GM19193 (cell line): ENCODE results near the gene STX1A.

Experiments
- POLR2A ChIP-seq: IDR thresholded peaks from 4 replicates; pipeline ENCODE4 v1.6.1; 2011; ENCODE audit not compliant: insufficient read depth, insufficient read length; ENCODE audit errors: extremely low read depth

STX1A gene

DNA sequence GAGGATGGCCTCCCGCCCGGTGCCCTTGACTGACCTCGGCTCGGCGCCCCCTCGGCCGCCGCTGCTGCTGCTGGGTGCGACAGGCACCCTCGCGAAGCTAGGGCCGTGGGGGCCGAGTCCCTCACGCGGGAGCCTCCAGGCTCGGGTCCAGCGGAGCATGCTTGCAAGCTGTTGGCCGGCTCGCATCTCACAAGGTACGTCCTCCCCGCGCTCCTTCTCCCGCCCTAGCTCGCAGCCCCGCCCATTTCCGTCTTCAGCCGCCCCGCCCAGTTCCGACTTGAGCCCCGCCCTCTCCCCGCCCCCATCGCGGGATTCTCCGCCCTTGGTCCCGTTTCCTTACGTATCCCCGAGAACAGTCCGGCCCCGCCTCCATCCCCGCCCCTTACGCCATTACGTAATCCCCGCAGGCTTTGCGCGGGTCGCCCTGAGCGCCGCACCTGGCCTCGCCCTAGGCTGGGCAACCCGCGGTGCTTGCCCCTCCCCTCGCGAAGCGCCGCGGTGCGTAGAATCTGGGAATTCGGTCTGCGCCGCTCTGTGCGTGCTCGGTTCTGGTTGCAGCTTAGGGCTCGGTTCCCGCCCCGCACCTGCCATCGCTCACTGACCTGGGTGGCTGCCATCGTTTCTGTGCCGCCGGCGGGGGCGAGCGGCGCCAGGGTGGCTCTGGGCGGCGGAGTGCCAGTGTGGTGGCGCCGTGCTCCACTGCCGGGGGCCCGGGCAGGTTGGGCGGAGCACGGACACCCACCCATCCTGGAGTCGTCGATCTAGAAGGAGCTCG is 19.3 kb upstream of the STX1A start, which contains the start of gene ABHD11:
Gene ABHD11, minus strand, starts transcription at position 191 of the 775 bp plus-strand sequence. Its CDS starts 32 bp downstream, at position 159.
- TF ChIP-seq POLR2A: peak; percentile 78

DNA sequence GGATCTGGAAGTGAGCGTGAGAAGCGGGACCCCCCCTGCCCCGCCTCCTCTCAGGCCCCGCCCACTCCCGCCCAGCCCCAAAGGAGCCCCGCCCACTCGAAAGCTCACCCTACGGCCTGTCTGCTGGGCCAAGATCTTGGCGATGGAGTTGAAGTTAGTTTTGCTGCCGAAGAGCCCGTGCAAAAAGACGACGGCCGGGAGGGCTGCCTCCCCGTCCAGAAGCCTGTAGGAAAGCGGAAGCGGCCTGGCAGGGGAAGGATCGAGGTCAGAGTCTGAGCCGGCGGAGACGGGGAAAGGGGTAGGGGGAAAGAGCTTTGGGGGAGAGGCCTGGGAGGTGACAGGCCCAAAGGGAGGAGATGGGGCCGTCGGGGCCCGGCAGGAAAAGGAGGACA is 18.7 kb upstream of the STX1A start:
- no peak for TF ChIP-seq POLR2A

DNA sequence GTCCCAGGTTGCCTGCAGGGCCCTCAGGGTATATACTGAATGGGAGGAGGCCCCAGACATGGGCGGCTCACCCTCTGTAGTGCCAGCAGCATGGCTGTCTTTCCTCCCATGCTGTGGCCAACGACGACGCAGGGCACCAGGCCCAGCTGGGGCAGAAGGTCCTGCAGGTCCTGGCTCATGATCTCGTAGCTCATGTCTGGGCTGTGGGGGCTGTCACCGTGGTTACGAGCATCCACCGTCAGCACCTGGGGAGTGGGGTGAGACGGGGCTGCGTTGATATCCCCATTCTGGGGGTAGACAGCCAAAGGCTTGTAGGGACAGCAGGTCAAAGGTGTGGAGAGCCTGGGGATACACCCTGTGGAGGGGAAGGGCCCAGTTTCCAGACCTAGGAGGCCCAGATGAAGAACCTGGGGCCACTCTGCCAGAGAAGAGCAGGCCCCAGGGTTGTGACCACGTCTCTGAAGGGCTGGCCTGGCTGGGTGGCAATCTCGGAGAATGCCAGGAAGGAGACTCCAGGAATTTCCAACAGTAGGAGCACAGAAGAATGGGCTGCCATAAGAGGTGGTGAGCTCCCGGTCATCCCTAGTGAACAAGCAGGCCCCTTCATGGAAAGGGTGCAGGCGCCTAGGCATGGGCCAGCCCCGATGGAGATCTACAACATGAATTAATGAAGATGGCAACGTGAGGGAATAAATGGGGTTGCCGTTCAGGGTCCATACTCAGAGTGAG is 18.2 kb upstream of the STX1A start:
- no peak for TF ChIP-seq POLR2A

DNA sequence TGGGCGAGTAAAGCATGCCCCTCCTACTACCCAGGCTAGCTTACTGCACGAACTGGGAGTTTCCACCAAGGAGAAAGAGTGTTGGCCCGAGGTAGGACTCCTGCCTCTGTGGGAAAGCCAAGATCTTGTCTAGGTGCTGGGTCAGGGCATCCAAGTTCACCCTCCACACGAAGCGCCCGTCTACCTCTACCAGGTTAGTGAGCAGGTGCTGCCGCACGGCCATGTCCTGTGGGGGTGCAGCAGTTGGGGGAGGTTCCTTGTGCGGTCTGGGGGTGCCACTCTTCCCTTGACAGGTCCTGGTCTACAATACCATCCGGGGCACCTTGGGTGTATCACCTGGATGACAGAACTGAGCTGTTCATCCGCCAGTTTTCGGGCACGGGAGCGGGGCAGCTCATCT is 17.4 kb upstream of the STX1A start:
- no peak for TF ChIP-seq POLR2A

DNA sequence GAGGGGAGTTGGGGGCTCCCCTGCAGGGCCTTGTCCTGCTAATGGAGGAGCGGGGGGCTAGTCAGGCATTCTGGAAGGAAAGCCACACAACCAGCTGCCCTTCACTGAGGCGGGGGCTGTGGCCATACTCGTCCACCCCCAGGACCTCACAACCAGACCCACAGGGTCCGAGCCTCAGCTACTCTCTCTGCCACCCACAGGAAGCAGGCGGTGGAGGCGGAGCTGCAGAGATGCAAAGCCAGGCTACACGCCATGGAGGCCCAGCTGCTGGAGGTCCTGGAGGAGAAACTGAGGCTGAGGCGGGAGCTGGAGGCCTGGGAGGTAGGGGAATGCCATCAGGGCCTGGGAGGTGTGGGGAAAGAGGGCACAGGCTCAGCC is 16.0 kb upstream of the STX1A start:
- TF ChIP-seq POLR2A: no peak

DNA sequence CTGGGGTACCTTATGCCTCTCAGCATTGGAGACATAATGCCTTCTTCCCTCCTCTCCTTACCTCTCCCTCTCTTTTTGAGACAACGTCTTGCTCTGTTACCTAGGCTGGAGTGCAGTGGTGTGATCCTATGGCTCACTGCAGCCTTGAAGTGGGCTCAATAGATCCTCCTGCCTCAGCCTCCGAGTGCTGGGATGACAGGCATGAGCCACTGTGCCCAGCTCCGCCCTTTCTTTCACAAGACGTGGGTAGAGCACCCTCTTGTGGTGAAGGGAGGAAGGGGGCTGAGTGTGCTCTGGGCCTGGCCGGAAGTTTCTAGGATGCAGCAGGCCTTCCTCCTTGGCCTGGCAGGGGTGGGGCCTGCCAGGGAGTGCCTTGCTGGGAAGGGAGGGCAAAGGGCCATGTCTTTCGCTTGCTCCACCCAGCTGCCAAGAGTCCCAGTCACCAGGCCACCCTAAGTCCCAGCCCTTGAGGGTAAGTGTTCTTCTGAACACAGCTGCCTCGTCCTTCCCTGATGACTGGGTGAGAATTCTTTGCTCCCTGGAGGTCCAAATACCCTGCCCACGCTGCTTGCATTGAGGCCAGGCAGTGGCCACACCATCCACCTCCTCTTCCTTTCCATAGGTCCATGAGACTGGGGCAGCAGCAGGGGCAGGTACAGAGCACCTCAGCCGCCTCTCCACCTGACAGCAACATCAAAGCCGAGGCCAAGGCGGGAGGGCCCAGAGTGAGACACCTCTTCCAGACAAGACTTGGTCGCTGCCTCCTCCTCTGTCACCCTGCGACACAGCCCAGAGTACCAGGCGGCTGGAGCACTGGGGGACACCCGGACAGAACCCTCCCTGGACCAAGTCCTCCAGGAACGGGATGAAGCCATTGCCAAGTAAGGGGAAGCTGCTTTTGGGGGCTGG is 15.4 kb upstream of the STX1A start:
- TF ChIP-seq POLR2A: peak; percentile 19

DNA sequence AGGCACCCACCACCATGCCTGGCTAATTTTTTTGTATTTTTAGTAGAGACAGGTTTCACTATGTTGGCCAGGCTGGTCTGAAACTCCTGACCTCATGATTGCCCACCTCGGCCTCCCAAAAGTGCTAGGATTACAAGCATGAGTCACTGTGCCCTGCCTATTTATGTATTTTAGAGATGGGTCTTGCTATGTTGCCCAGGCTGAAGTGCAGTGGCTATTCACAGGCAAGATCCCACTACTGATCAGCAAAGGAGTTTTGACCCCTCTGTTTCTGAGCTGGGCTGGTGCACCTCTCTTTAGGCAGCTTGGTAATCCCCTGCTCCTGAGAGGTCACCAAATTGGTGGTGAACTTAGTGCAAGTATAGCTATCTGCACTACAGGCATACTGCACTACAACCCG is 12.9 kb upstream of the STX1A start:
- TF ChIP-seq POLR2A: no peak

DNA sequence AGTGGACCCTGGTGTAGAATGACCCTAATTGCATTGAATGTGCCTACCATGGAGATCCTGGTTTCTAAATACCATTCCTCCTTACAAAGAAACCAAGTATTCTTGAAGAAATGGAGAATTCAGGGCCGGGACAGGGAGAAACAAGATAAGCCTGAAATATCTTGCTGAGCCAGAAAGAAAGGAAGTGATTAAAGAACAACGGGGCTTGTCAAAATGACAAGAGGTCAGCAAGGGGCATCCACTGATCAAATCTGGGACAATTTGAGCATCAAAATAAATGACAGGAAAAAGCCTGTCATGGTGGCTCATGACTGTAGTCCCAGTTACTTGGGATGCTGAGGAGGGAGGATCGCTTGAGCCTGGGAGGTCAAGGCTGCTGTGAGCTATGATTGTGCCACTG is 11.0 kb upstream of the STX1A start:
- TF ChIP-seq POLR2A: no peak

DNA sequence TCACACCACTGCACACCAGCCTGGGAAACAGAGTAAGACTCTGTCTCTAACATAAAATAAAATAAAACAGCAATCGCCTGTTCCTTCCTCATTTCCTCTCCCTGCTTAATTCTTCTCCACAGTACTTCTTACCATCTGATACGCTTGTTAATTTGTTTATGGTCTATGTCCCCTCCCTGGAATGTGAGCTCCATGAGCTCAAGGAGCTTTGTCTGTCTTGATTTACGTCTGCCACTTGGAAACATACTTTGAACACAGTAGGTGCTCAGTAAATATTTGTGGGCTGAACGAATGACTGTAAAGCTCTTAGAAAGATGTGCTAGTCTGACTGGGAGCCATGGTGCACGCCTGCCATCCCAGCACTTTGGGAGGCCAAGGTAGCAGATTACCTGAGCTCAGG is 9.1 kb upstream of the STX1A start:
- TF ChIP-seq POLR2A: no peak

DNA sequence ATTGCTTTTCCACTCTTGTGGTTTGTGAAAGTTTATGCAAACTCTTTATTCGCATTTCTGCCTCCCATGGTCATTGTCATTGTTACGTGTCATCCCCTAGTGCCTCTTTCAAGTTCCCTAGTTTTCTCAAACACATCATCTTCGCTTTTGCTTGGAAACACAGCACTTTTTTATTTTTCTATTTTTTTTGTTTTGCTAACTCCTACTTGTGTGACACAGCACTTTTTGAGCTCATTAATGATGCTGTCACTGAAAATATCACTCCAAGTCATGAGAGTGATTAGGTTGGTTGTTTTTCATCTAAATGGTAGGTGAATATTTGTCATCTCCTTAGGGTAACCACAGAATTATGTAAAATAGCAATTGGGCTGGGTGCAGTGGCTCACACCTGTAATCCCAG is 8.5 kb upstream of the STX1A start:
- no peak for TF ChIP-seq POLR2A

DNA sequence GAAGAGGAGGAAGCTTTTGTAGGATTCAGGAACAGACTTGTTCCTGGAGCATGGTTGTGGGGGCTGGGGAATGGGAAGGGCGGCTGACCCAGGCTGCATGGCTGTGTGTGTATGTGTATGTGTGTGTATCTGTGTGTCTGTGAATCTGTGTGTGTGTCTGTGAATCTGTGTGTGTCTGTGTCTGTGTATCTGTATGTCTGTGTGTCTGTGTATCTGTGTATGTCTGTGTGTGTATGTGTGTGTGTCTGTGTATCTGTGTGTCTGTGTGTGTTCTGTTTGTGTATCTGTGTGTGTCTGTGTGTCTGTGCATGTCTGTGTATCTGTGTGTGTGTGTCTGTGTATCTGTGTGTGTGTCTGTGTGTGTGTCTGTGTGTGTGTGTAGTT is 6.6 kb upstream of the STX1A start:
- TF ChIP-seq POLR2A: no peak

DNA sequence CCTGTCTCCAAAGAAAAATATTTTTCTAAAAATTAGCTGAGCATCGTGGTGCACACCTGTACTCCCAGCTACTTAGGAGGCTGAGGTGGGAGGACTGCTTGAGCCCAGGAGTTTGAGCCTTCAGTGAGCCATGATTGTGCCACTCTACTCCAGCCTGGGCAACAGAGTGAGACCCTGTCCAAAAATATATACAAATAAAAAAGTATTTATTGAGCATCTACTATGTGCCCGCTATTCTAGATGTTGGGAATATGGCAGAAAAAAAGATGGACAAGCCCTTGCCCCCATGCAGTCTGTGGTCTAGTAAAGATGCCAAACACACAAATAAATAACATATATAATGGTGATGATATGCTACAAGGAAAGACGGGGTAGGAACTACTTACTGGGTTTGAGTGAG is 4.3 kb upstream of the STX1A start:
- TF ChIP-seq POLR2A: no peak

DNA sequence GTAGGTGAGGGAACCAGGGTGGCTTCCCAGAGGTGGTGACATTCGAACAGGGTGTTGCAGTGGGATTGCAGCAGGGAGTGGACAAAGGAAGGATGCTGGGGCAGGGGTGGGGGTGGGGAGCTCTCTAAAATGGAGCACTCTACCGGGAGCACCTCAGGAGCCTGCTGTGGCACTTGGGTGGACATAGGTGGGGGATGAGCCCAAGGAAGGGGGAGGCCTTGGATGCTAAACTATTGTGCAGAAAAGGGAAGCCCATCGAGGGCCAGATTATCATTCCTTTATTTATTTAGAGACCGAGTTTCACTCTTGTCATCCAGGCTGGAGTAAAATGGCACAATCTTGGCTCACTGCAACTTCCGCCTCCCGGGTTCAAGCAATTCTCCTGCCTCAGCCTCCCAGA is 3.3 kb upstream of the STX1A start:
- no peak for TF ChIP-seq POLR2A

DNA sequence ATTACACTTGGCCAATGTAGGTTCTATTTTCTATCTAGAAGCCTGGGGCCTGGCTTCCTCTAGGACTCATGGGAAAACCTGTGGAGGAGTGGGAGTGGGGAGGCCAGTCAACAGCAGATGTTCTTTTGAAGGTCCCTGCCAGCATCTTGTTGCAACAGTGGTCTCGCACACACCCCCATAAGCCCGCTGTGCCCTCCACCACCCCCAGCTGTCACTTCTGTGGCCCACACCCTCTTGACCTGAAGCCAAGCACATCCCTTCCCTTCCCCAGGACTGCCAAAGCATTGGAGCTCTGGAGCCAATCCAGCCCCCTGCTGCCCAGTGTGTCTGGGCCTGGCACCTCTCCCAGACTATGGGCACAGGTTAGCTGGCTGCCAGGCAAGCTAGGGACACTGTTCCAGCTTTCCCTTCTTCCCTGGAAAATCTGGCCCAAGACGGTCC is 1.9 kb upstream of the STX1A start:
- no peak for TF ChIP-seq POLR2A

DNA sequence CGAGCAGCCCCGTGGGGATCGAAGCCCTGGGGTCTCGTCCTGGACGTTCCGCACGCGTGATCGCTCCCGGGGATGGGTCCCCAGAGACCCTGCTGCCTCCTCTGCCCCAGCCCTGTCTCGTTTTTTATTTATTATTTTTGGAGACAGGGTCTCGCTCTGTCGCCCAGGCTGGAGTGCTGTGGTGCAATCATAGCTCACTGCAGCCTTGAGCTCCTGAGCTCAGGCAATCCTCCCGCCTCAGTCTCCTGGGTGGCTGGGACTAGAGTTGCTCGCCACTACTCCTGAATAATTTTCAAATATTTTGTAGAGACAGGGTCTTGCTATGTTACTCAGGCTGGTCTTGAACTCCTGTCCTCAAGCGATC is 319 bp upstream of the STX1A start:
- TF ChIP-seq POLR2A: no peak
